ENCODE measurements around the gene HS6ST2.
"Not testable (repeated sequence)": the region's sequence is repeated elsewhere in the genome, so short reads cannot be mapped to it uniquely, and the experiment has no call there.

HS6ST2 gene

DNA sequence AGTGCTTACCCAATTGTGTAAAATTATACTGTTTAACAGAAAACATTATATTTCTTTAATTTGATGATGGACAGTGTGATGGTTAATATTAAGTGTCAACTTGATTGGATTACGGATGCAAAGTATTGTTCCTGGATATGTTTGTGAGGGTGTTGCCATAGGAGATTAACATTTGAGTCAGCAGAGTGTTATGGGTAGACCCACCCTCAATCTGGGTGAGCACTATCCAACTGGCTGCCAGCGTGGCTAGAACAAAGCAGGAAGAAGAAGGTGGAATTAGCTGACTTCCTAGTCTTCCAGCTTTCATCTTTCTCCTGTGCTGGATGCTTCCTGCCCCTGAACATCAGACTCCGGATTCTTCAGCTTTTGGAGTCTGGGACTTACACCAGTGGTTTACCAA is 42.1 kb downstream of the HS6ST2 start:
- TF ChIP-seq, protein P1, sequence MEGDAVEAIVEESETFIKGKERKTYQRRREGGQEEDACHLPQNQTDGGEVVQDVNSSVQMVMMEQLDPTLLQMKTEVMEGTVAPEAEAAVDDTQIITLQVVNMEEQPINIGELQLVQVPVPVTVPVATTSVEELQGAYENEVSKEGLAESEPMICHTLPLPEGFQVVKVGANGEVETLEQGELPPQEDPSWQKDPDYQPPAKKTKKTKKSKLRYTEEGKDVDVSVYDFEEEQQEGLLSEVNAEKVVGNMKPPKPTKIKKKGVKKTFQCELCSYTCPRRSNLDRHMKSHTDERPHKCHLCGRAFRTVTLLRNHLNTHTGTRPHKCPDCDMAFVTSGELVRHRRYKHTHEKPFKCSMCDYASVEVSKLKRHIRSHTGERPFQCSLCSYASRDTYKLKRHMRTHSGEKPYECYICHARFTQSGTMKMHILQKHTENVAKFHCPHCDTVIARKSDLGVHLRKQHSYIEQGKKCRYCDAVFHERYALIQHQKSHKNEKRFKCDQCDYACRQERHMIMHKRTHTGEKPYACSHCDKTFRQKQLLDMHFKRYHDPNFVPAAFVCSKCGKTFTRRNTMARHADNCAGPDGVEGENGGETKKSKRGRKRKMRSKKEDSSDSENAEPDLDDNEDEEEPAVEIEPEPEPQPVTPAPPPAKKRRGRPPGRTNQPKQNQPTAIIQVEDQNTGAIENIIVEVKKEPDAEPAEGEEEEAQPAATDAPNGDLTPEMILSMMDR (IDR thresholded peaks at IDR 0.05; ENCODE audit: control insufficient read depth, insufficient read depth, low read depth, low read length, missing control alignments) = no peak
- no peak for DNase-seq (ENCODE audit: low read depth)
- no peak overlapping the region for H3K4me3 ChIP-seq (ENCODE audit: control insufficient read depth, low read depth, low read length)

DNA sequence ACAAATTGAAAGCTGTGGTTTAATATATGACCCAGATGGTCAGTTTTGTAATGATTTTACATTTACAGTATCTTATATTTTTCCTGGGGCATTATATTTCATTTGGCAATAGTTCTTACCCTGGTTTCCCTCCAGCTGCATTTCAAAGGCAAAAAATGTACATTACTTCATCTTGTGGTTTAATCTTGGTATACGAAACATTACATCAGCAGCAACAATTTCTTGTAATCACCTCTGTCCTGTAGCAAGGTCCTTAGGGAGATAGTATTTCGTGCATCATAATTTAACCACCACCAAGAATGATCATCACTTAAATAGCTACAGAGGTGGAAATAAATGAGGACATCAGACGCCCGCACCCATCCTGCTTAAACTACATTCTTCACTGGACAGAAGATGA is 48.8 kb downstream of the HS6ST2 start:
- TF ChIP-seq, protein P1 (IDR thresholded peaks at IDR 0.05; ENCODE audit: control insufficient read depth, insufficient read depth, low read depth, low read length, missing control alignments) = no peak
- H3K4me3 ChIP-seq (ENCODE audit: control insufficient read depth, low read depth, low read length) = no peak overlapping the region
- no peak for DNase-seq (ENCODE audit: low read depth)

DNA sequence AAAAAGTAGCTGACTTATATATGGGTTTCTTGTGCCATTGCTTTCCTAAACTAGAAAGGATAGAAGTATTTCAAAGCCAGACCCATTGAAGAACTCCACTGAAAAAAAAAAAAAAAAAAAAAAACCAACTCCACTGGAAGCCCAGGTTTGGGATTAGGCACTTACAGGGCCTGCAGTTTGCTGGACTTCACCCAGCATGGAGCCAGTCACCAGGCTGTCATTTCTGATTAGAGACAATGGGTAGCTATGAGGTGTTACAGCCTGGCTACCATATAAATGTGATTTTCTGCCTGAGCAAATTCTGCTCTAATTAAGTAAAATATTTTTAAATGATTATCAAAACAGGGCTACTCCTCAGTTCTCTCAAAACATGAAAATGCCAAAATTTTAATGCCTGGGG is 49.5 kb downstream of the HS6ST2 start:
- no peak for DNase-seq (ENCODE audit: low read depth)
- TF ChIP-seq, protein P1 (IDR thresholded peaks at IDR 0.05; ENCODE audit: control insufficient read depth, insufficient read depth, low read depth, low read length, missing control alignments) = no peak
- no peak overlapping the region for H3K4me3 ChIP-seq (ENCODE audit: control insufficient read depth, low read depth, low read length)

DNA sequence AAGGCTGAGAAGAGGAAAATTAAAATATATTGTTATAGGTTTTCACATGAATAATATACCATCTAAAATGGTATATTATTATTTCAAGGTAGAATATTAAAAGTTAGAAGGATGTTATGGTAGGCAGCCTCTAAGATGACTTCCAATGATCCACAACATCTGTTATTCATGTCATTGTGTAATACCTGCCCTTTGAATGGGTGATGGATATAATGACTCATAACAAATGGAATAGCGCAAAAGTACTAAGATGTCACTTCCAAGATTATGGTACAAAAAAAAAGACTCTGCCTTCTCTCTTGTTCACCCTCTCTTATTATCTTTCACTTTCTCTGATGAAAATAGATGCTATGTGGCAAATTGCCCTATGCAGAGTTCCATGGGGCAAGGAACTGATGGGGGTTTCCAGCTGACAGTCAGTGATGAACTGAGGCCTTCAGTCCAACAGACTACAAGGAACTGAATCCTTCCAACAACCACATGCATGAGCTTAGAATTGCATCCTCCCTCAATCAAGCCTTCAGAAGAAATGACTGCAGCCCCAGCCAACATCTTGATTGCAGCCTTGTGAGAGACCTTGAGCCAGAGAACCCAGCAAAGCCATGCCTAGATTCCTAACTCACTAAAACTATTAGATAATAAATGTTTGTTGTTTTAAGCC is 57.7 kb downstream of the HS6ST2 start:
- no peak for DNase-seq (ENCODE audit: low read depth)

DNA sequence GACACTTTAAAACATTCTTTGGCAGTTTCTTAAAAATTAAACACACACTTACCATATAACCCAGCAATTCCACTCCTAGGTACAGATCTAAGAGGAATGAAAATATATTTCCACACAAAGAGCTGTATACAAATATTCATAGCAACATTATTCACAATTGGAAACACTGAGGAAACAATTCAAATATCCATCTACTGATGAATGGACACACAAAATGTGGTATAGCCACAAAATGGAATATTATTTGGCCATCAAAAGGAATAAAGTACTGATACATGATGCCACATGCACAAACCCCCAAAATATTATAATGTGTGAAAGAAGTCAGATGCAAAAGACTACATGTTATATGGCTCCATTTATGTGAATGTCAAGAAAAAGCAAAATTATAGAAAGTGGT is 70.9 kb downstream of the HS6ST2 start:
- TF ChIP-seq, protein P1 (IDR thresholded peaks at IDR 0.05; ENCODE audit: control insufficient read depth, insufficient read depth, low read depth, low read length, missing control alignments) = no peak
- no peak overlapping the region for H3K4me3 ChIP-seq (ENCODE audit: control insufficient read depth, low read depth, low read length)
- no peak for DNase-seq (ENCODE audit: low read depth)

More for the DNA sequence above, 57.7 kb downstream of the HS6ST2 start:
- TF ChIP-seq, protein P1 (IDR thresholded peaks at IDR 0.05; ENCODE audit: control insufficient read depth, insufficient read depth, low read depth, low read length, missing control alignments) = no peak
- no peak overlapping the region for H3K4me3 ChIP-seq (ENCODE audit: control insufficient read depth, low read depth, low read length)

DNA sequence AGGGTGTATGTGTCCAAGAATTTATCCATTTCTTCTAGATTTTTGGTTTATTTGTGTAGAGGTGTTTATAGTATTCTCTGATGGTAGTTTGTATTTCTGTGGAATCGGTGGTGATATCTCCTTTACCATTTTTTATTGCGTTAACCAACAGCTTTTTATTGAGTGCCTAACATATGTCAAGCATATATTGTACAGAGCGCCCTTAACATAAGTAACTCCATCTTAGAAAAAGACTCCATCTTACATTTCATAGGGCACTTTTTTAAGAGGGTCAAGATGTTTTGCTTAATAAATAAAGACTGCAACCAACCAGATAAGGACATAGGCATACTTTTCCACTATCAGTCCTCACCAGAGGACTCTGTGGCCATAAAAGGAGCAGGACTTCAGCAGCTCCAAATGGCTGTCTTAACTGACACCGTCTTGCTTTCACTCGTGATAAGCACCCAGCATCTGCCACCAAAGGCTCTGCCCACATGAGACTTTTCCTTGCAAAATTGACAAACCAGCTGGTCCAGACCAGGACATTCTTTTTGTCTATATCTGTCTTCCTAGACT is 75.0 kb downstream of the HS6ST2 start:
- H3K4me3 ChIP-seq (ENCODE audit: control insufficient read depth, low read depth, low read length) = no peak overlapping the region
- DNase-seq (ENCODE audit: low read depth) = no peak
- TF ChIP-seq, protein P1 (IDR thresholded peaks at IDR 0.05; ENCODE audit: control insufficient read depth, insufficient read depth, low read depth, low read length, missing control alignments) = no peak

DNA sequence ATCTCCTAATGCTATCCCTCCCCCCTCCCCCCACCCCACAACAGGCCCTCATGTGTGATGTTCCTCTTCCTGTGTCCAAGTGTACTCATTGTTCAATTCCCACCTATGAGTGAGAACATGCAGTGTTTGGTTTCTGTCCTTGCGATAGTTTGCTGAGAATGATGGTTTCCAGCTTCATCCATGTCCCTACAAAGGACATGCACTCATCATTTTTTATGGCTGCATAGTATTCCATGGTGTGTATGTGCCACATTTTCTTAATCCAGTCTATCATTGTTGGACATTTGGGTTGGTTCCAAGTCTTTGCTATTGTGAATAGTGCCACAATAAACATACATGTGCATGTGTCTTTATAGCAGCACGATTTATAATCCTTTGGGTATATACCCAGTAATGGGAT is 77.7 kb downstream of the HS6ST2 start:
- not testable (repeated sequence) for DNase-seq (ENCODE audit: low read depth)

More for the DNA sequence above, 77.7 kb downstream of the HS6ST2 start:
- not testable (repeated sequence) for H3K4me3 ChIP-seq (ENCODE audit: control insufficient read depth, low read depth, low read length)
